HepG2 (cell line): ENCODE data around the gene PTPRM. TPM values are rescaled to one million over a fixed set of nuclear protein-coding genes. Genes with fewer than 3 reads are reported as not detected.

Experiments
- ATAC-seq: fragments of 200-7000 bp; cut with Tn5 transposase; 3 replicates; pipeline ENCODE4 v1.9.1; 2020; ENCODE audit warnings: mild to moderate bottlenecking, moderate library complexity
- BruUV-seq: library from RNA; stranded (reverse); fragments of 400-500 nt; replicated peaks from 2 replicates; lab custom pipeline; 2021; lab: Mats Ljungman, UMichigan
- CTCF ChIA-PET: fragments of 300-600 bp; formaldehyde crosslinking; extraction: SDS; loops from one replicate; lab custom pipeline; 2021; ENCODE audit warnings: low total read pairs, inconsistent platforms, low intra/inter-chr PET ratio; lab: Yijun Ruan, JAX
- POLR2A ChIA-PET: fragments of 350-600 bp; sonication (Branson Sonifier 250); formaldehyde crosslinking; loops from one replicate; lab custom pipeline; 2020; ENCODE audit warnings: antibody characterized with exemption, inconsistent platforms; lab: Yijun Ruan, JAX
- DNase-seq: peaks from one replicate; pipeline ENCODE4 v3.0.0-alpha.2; 2015; ENCODE audit warnings: low spot score
- FAIRE-seq: peaks from 3 replicates; lab custom pipeline; 2011; peaks lifted over from hg19 to GRCh38; lab: Jason Lieb, UNC
- H2AFZ ChIP-seq: one replicate; pipeline ENCODE4 v1.6.1; 2011; ENCODE audit warnings: low read length, inconsistent platforms
- H3K27ac ChIP-seq: fragments of 300-600 bp; 3 replicates; pipeline ENCODE4 v1.8.0; 2011; ENCODE audit warnings: mixed run types, mild to moderate bottlenecking, mixed read lengths, low read length, inconsistent platforms; ENCODE audit not compliant: insufficient read depth; ENCODE audit errors: extremely low read length
- H3K27me3 ChIP-seq, 2 experiments: fragments of 200-600 bp in 1 of 2; 2 replicates in 1 of 2; 3 replicates in 1 of 2; pipeline versions ENCODE4 v1.6.0 to v1.8.0; 2011; ENCODE audit warnings: low read length in 2 of 2, mild to moderate bottlenecking in 2 of 2, moderate library complexity in 2 of 2, inconsistent platforms in 1 of 2; ENCODE audit not compliant: insufficient read depth in 2 of 2, control insufficient read depth in 1 of 2
- H3K36me3 ChIP-seq, 2 experiments: fragments of 200-600 bp in 1 of 2; replicated peaks in 1 of 2; 2 replicates in 1 of 2; 3 replicates in 1 of 2; pipeline versions ENCODE4 v1.5.1 to v1.8.0; 2011; ENCODE audit warnings: low read length in 2 of 2, inconsistent platforms in 1 of 2; ENCODE audit not compliant: insufficient read depth in 2 of 2, control insufficient read depth in 1 of 2
- H3K4me1 ChIP-seq: 2 replicates; pipeline ENCODE4 v1.5.1; 2012; ENCODE audit warnings: low read length, inconsistent platforms; ENCODE audit not compliant: insufficient read depth
- H3K4me2 ChIP-seq: 2 replicates; pipeline ENCODE4 v1.6.0; 2011; ENCODE audit warnings: low read depth, low read length, inconsistent platforms
- H3K4me3 ChIP-seq, 3 experiments: fragments of 200-600 bp in 1 of 3; sonication (generic), shearing (Covaris generic) in 1 of 3; replicated peaks in 1 of 3; 2 replicates each; pipeline ENCODE4 v1.5.1; 2011 to 2016; ENCODE audit warnings: low read length in 3 of 3, inconsistent platforms in 2 of 3, low read depth in 2 of 3, mild to moderate bottlenecking in 2 of 3, control low read depth in 1 of 3, mixed read lengths in 1 of 3; ENCODE audit not compliant: insufficient read depth in 1 of 3
- H3K79me2 ChIP-seq: one replicate; pipeline ENCODE4 v1.6.1; 2011; ENCODE audit warnings: low read length, inconsistent platforms; ENCODE audit not compliant: insufficient read depth
- H3K9ac ChIP-seq: 2 replicates; pipeline ENCODE4 v1.6.0; 2011; ENCODE audit warnings: mild to moderate bottlenecking, low read depth, low read length, inconsistent platforms; ENCODE audit not compliant: insufficient read depth
- H3K9me3 ChIP-seq: 2 replicates; pipeline ENCODE4 v1.5.1; 2012; ENCODE audit warnings: mild to moderate bottlenecking, low read length
- H4K20me1 ChIP-seq: 2 replicates; pipeline ENCODE4 v1.6.0; 2011; ENCODE audit warnings: inconsistent platforms, mild to moderate bottlenecking, low read length, moderate library complexity; ENCODE audit not compliant: insufficient read depth
- FUBP1 ChIP-seq: sonication (generic); formaldehyde crosslinking; IDR thresholded peaks from 2 replicates; pipeline ENCODE4 v1.5.1; 2020; ENCODE audit warnings: missing genetic modification reagents, mild to moderate bottlenecking, borderline replicate concordance
- HMG20B ChIP-seq: conservative IDR thresholded peaks from 2 replicates; pipeline ENCODE4 v1.6.1; 2016; ENCODE audit warnings: missing genetic modification reagents, missing compliant biosample characterization
- KLF15 ChIP-seq: sonication (generic); formaldehyde crosslinking; IDR thresholded peaks from 2 replicates; pipeline ENCODE4 v1.8.1; 2023; ENCODE audit warnings: borderline replicate concordance, mild to moderate bottlenecking, inconsistent platforms, missing genetic modification reagents, mixed read lengths
- KLF6 ChIP-seq: IDR thresholded peaks from 2 replicates; pipeline ENCODE4 v1.8.0; 2016; ENCODE audit warnings: missing biosample characterization, missing genetic modification reagents
- MAF1 ChIP-seq: sonication (generic); formaldehyde crosslinking; IDR thresholded peaks from 2 replicates; pipeline ENCODE4 v1.5.0; 2020; ENCODE audit warnings: missing genetic modification reagents, borderline replicate concordance
- MLXIP ChIP-seq: sonication (generic); formaldehyde crosslinking; IDR thresholded peaks from 2 replicates; pipeline ENCODE4 v1.9.0; 2021; ENCODE audit warnings: missing genetic modification reagents, borderline replicate concordance
- MXD1 ChIP-seq: sonication (generic); formaldehyde crosslinking; IDR thresholded peaks from 2 replicates; pipeline ENCODE4 v1.4.0; 2020; ENCODE audit warnings: mild to moderate bottlenecking, missing genetic modification reagents
- NCOA2 ChIP-seq: sonication (generic); formaldehyde crosslinking; IDR thresholded peaks from 2 replicates; pipeline ENCODE4 v1.8.0; 2022; ENCODE audit warnings: inconsistent platforms
- SAFB2 ChIP-seq: sonication (generic); formaldehyde crosslinking; IDR thresholded peaks from 2 replicates; pipeline ENCODE4 v1.5.1; 2020; ENCODE audit warnings: missing genetic modification reagents, low read depth, mild to moderate bottlenecking, borderline replicate concordance
- SIN3A ChIP-seq: IDR thresholded peaks from 2 replicates; pipeline ENCODE4 v1.6.1; 2011; ENCODE audit warnings: low read depth, mild to moderate bottlenecking, control low read depth, low read length, borderline replicate concordance
- ZNF207 ChIP-seq: fragments of 450-650 bp; IDR thresholded peaks from 2 replicates; pipeline ENCODE4 v1.6.1; 2016; ENCODE audit warnings: antibody characterized with exemption, borderline replicate concordance
- ZNF282 ChIP-seq: fragments of 450-650 bp; IDR thresholded peaks from 2 replicates; pipeline ENCODE4 v1.6.1; 2018; ENCODE audit not compliant: partially characterized antibody
- ZNF431 ChIP-seq: sonication (generic); formaldehyde crosslinking; IDR thresholded peaks from 2 replicates; pipeline ENCODE4 v1.9.0; 2022; ENCODE audit warnings: missing genetic modification reagents, low read depth, mild to moderate bottlenecking, borderline replicate concordance
- ZNF550 ChIP-seq: sonication (generic); formaldehyde crosslinking; IDR thresholded peaks from 2 replicates; pipeline ENCODE4 v1.4.0; 2020; ENCODE audit warnings: mild to moderate bottlenecking, missing genetic modification reagents, borderline replicate concordance
- ZNF691 ChIP-seq: sonication (generic); formaldehyde crosslinking; IDR thresholded peaks from 2 replicates; pipeline ENCODE4 v1.4.0; 2020; ENCODE audit warnings: missing genetic modification reagents, low read depth, mild to moderate bottlenecking, borderline replicate concordance
- ZNF704 ChIP-seq: sonication (generic); formaldehyde crosslinking; IDR thresholded peaks from 2 replicates; pipeline ENCODE4 v1.8.1; 2023; ENCODE audit warnings: mild to moderate bottlenecking, inconsistent platforms, moderate library complexity, missing genetic modification reagents, borderline replicate concordance
- WGBS: methylation state at CpG from one replicate; pipeline ENCODE4 v1.1.6; 2017; ENCODE audit warnings: low lambda C conversion rate; 5-methylcytosine and 5-hydroxymethylcytosine counted together
- in situ Hi-C: cut with HindIII; loops from 2 replicates; pipeline ENCODE4 v1.10.0; 2017; ENCODE audit warnings: low pct_unique_long_range_greater_than_20kb; ENCODE audit not compliant: extremely low pct_ligation_motif_present
- intact Hi-C: fragments of 100-400 bp; cut with micrococcal nuclease; formaldehyde crosslinking; loops from one replicate; pipeline ENCODE4 v1.10.0; 2022; ENCODE audit not compliant: unreplicated experiment
- polyA plus RNA-seq, 8 experiments: library from polyadenylated mRNA; depleted of rRNA in 3 of 8; stranded (reverse) in 7 of 8; unstranded in 1 of 8; fragments of >200 nt; fragmentation: Illumina TruSeq in 4 of 8; extraction: Trizol in 4 of 8; gene quantifications; 2 replicates each; pipeline versions ENCODE4 v1.2.1 to v1.2.3, GENCODE V29; 2011 to 2016; ENCODE audit warnings: low read depth in 4 of 8, missing spikeins in 1 of 8, mixed read lengths in 1 of 8; ENCODE audit not compliant: insufficient read depth in 1 of 8
- total RNA-seq, 5 experiments: library from RNA; depleted of rRNA; stranded (reverse); fragments of >200 nt; fragmentation: Illumina TruSeq; extraction: Trizol; gene quantifications; 2 replicates each; pipeline ENCODE4 v1.2.3, GENCODE V29; 2016; ENCODE audit warnings: low read depth in 1 of 5

PTPRM gene
- total and polyA plus RNA-seq, 2 of the 13 experiments (the other 11 are each of a cell fraction or from before 2014, with no cell fraction given), result 12.6 to 108 TPM

GRCh38 chr18:8050616-8051329 is 483.7 kb downstream of the PTPRM start:
- no TSS peak for BruUV-seq
- in situ Hi-C loops, result no loop called here
- ChIA-PET POLR2A (no interaction called here), CTCF (no interaction called here)
- H3K4me2 ChIP-seq, result no peak overlapping the region
- H3K4me3 ChIP-seq, result no peak overlapping the region
- no peak for FAIRE-seq
- ATAC-seq, result no peak
- 89% methylated on average over 5 of the region's 5 CpGs for WGBS
- no peak for DNase-seq
- H2AFZ ChIP-seq, result no peak overlapping the region
- H4K20me1 ChIP-seq, result no peaks in the 10 kb centered on the region
- H3K79me2 ChIP-seq, result no peaks in the 10 kb centered on the region
- no peaks in the 10 kb centered on the region for H3K36me3 ChIP-seq
- no peaks in the 10 kb centered on the region for H3K27me3 ChIP-seq
- H3K27ac ChIP-seq, result no peak overlapping the region
- H3K4me1 ChIP-seq, result no peaks in the 10 kb centered on the region
- H3K9me3 ChIP-seq, result no peaks in the 10 kb centered on the region
- intact Hi-C loops, result no loop called here
- H3K9ac ChIP-seq, result no peak overlapping the region
- TF ChIP-seq FUBP1 (no peak), KLF6 (CRISPR knock-in tag) (no peak), ZNF550 (CRISPR knock-in tag) (no peak), ZNF207 (no peak), SAFB2 (CRISPR knock-in tag) (no peak), MLXIP (CRISPR knock-in tag) (no peak), NCOA2 (no peak), ZNF704 (CRISPR knock-in tag) (no peak), ZNF431 (CRISPR knock-in tag) (no peak), KLF15 (CRISPR knock-in tag) (no peak), ZNF691 (CRISPR knock-in tag) (no peak), HMG20B (CRISPR knock-in tag) (no peak), MAF1 (CRISPR knock-in tag) (no peak), ZNF282 (no peak), MXD1 (no peak), SIN3A (no peak)
